ENCODE results near the gene MMEL1. TPM values are rescaled to one million over a fixed set of nuclear protein-coding genes. Genes with fewer than 3 reads are reported as not detected.

The MMEL1 gene
- total RNA-seq, 2 experiments from 2014 or later: not detected

GRCh38 chr1:2589431-2590232, 43.2 kb downstream of the MMEL1 start:
- H3K4me3 ChIP-seq (ENCODE audit: low read depth, low read length, poor library complexity, severe bottlenecking): no peak overlapping the region
- BruUV-seq (replicated peaks): no TSS peak
- TF ChIP-seq CTCF (conservative IDR thresholded peaks at IDR 0.05; ENCODE audit: low read length) (no peak), EZH2phosphoT487 (IDR thresholded peaks at IDR 0.05; ENCODE audit: borderline replicate concordance, low read depth, low read length) (no peak)
- no peaks in the 10 kb centered on the region for H3K9me2 ChIP-seq (ENCODE audit: insufficient read depth, low read length)
- H3K79me2 ChIP-seq (ENCODE audit: insufficient read depth, low read depth, low read length): no peaks in the 10 kb centered on the region
- H3K27ac ChIP-seq (ENCODE audit: low read depth, low read length, poor library complexity, severe bottlenecking): no peak overlapping the region
- no peaks in the 10 kb centered on the region for H4K20me1 ChIP-seq (ENCODE audit: insufficient read depth, low read length)
- H3K4me2 ChIP-seq (ENCODE audit: low read length): no peak overlapping the region
- H3K9me3 ChIP-seq (ENCODE audit: low read length): no peaks in the 10 kb centered on the region
- ChIA-PET CTCF (ENCODE audit: unreplicated experiment) (no interaction called here), POLR2A (interaction anchor here (0.5 kb wide), 1 partner anchor 706 kb away, joined by 3 read pairs; no protein-coding TSS in a partner anchor)
- intact Hi-C loops (cut with micrococcal nuclease; ENCODE audit: unreplicated experiment): no loop called here
- no peaks in the 10 kb centered on the region for H3K36me3 ChIP-seq (ENCODE audit: insufficient read depth, low read length)
- no peak for DNase-seq (ENCODE audit: low spot score)
- H2AFZ ChIP-seq (ENCODE audit: low read length): no peak overlapping the region
- peaks cover 15% of the 10 kb centered on the region for H3K4me1 ChIP-seq (ENCODE audit: insufficient read depth, low read length, poor library complexity, severe bottlenecking)

GRCh38 chr1:2588661-2589430, 44.0 kb downstream of the MMEL1 start:
- no peak overlapping the region for H3K4me3 ChIP-seq (ENCODE audit: low read depth, low read length, poor library complexity, severe bottlenecking)
- H3K36me3 ChIP-seq (ENCODE audit: insufficient read depth, low read length): no peaks in the 10 kb centered on the region
- H3K9me2 ChIP-seq (ENCODE audit: insufficient read depth, low read length): no peaks in the 10 kb centered on the region
- peaks cover 22% of the 10 kb centered on the region for H3K4me1 ChIP-seq (ENCODE audit: insufficient read depth, low read length, poor library complexity, severe bottlenecking)
- no peak overlapping the region for H3K27ac ChIP-seq (ENCODE audit: low read depth, low read length, poor library complexity, severe bottlenecking)
- no peaks in the 10 kb centered on the region for H3K9me3 ChIP-seq (ENCODE audit: low read length)
- DNase-seq (ENCODE audit: low spot score): no peak
- CTCF ChIA-PET (ENCODE audit: unreplicated experiment): no interaction called here
- intact Hi-C loops (cut with micrococcal nuclease; ENCODE audit: unreplicated experiment): no loop called here
- no peaks in the 10 kb centered on the region for H3K79me2 ChIP-seq (ENCODE audit: insufficient read depth, low read depth, low read length)
- H2AFZ ChIP-seq (ENCODE audit: low read length): no peak overlapping the region
- H4K20me1 ChIP-seq (ENCODE audit: insufficient read depth, low read length): no peaks in the 10 kb centered on the region
- H3K4me2 ChIP-seq (ENCODE audit: low read length): no peak overlapping the region
- TF ChIP-seq EZH2phosphoT487 (IDR thresholded peaks at IDR 0.05; ENCODE audit: borderline replicate concordance, low read depth, low read length) (no peak), CTCF (conservative IDR thresholded peaks at IDR 0.05; ENCODE audit: low read length) (no peak)
- POLR2A ChIA-PET: no interaction called here
- BruUV-seq (replicated peaks): no TSS peak

Data from OCI-LY7 (cell line).